Measurements from ENCODE around the gene PSMD13.
"Not testable (repeated sequence)": the region's sequence is repeated elsewhere in the genome, so short reads cannot be mapped to it uniquely, and the experiment has no call there.

Gene PSMD13

DNA sequence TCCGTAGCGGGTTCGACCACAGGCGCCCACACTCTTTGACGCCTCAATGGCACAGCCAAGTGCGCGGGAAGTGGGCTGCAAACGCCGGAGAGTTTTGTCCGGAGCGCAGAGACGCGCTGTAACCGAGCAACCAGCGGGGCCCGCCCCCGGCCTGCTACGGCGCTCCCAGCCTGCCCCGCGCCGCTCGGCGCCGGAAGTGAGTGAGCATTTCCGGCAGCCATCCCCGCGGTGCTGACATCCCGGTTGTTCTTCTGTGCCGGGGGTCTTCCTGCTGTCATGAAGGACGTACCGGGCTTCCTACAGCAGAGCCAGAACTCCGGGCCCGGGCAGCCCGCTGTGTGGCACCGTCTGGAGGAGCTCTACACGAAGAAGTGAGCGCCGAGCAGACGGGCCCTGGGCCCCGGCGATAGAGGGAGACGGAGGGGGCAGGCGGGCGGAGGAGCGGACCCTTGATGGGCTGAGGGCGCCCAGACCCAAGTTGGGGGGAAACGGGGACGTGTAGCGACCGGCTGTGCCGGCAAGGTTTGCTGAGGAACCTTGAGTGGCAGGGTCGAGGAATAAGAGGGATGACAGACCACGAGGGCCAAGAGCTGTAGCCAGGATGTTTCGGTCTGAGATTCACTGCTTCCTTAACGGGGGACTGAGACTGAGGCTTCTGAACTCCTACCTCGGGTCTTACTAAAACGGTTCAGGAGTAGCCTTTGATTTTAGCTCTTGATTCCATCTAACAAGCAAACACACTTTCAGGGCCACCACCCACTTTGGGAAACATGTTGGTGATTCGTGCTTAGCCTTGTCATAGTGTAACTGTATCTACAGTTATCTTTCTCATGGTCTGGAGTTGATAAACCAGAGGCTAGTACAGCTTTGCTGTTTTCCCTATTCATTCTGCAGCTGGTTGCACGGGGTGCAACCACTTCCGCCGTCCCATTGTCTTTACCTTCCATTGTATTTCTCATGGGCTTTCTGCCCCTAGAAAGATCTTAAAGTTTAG, at the start of gene PSMD13:
TSS of gene PSMD13 (plus strand) at position 203 of the 994 bp plus-strand sequence. CDS start at position 277, 74 bp downstream.
- DNase-seq (ENCODE audit: low read depth): peak; percentile 70

DNA sequence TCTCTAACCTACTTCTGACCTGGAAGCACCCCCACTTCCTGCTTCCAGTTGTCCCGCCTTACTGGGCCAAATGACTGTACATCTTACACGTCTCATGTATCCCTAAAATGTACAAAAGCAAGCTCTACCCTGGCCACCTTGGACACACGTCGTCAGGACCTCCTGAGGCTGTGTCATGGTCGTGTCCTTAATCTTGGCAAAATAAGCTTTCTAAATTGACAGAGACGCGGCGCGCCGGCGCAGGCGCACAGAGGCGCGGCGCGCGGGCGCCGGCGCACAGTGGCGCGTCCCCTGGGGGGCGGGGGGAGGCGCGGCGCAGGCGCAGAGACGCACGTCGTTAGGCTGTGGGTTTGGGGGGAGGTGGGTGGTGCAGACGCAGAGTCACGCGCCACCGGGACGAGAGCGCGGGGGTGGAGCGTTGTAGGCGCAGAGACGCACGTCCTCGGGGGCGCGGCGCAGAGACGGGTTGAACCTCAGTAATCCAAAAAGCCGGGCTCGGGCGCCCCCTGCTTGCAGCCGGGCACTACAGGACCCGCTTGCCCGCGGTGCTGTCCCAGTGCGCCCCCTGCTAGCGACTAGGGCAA, 47.5 kb upstream of the PSMD13 start:
- DNase-seq (ENCODE audit: low read depth): not testable (repeated sequence)

DNA sequence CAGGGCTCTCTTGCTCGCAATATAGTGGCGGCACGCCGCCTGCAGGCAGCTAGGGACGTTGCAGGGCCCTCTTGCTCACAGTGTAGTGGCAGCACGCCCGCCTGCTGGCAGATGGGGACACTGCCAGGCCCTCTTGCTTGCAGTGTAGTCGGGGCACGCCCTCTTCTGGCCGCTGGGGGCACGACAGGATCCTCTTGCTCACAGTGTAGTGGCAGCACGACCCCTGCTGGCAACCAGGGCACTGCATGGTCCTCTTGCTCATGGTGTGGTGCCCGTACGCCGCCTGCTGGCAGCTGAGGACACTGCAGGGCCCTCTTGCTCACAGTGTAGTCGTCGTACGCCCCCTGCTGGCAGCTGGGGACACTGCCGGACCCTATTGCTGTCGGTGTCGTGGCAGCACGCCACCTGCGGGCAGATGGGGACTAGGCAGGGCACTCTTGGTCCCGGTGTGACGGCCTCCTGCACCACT, 46.9 kb upstream of the PSMD13 start:
- not testable (repeated sequence) for DNase-seq (ENCODE audit: low read depth)

DNA sequence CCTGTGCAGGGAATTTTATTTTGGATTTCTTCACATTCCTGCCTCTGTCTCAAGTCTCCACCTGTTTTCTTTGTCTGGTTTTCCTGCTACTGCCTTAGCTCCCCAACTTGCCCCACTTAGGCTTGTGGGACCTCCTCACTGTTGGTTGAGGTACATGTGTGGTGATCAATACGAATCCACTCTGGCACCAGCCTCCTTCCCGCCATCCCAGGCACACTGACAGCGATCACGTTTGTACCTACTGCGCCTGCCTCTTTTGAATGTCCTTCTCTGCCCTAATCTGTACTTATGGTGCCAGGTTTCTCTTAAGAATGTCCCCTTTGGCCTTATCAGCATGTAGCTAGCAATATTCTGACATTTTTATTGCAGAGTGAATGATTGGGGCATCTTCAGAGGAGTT, 46.2 kb upstream of the PSMD13 start:
- DNase-seq (ENCODE audit: low read depth): not testable (repeated sequence)

DNA sequence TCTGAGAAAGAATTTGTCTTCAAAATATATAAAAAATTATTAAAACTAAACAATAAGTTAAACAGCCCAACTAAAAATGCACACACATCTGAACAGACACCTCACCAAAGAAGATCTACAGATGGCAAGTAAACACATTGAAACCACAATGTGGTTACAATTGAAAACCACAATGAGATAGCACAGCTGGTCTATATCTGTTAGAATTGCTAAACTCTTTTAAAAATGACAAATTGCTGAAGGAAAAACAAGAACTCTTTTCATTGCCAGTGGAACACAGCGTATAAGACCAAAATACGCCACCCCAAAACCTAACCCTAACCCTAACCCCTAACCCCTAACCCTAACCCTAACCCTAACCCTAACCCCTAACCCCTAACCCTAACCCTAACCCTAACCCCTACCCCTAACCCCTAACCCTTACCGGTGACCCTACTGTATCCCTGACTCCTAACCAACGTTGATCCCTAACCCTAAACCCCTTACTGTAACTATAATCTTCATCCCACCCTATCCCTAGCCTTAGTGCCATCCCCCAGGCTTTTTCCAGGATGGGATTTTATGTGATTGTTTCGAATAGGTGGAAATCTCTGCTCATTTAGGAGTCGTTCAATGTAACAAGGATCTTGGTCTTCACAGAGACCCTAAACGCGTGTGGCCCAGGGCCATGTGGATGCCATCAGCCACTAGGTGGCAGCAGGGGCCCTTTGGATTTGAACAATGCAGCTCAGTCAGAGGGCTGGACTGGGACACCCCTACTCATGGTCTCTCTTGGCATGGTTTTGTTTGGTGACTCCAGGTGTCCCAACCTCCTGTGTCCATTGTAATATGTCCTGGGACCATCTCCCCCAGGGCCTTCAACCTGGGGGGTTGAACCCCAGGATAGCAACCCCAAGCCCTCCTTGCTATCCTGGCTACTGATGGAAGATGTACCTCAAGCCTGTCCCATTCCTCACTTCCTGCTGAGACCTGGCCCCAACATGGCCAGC, 45.0 kb upstream of the PSMD13 start:
- DNase-seq (ENCODE audit: low read depth): not testable (repeated sequence)

DNA sequence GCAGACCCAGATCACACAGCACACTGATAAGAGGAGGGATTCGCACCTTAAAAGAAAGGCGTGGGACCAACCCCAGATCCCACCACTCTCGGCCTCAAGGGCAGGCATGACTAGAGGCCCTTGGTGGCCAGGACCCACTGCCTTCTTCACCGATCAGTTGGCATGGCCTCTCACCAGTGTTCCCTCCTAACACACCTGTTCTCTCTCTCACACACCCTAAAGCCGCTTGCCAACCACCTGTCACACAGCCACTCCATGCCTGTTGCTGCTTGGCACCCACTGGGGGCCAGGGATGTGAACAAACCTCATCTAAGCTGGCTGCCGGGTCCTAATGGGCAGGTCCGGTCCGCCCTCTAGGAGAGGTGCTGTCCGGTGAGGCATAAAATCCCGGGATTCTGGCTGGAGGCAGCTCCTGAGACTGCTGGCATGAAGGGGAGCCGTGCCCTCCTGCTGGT, 44.1 kb upstream of the PSMD13 start, which contains the start of gene SCGB1C1:
TSS of gene SCGB1C1 (plus strand) at position 405 of the 455 bp plus-strand sequence. CDS start at position 427, 22 bp downstream.
- DNase-seq (ENCODE audit: low read depth): not testable (repeated sequence)

DNA sequence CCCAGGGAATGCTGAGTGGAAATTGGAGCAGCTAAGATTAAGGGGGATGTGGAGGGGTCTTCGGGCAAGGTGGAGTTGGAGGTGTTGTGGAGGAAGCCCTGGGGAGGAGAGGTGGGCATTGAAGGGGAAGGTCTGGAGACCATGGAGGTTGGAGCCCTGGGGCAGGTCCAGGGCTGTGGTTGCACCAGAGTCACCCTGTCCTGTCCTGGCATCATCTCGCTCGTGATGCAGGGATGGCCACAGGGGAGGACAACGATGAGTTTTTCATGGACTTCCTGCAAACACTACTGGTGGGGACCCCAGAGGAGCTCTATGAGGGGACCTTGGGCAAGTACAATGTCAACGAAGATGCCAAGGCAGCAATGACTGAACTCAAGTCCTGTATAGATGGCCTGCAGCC, 43.3 kb upstream of the PSMD13 start:
- DNase-seq (ENCODE audit: low read depth): not testable (repeated sequence)

DNA sequence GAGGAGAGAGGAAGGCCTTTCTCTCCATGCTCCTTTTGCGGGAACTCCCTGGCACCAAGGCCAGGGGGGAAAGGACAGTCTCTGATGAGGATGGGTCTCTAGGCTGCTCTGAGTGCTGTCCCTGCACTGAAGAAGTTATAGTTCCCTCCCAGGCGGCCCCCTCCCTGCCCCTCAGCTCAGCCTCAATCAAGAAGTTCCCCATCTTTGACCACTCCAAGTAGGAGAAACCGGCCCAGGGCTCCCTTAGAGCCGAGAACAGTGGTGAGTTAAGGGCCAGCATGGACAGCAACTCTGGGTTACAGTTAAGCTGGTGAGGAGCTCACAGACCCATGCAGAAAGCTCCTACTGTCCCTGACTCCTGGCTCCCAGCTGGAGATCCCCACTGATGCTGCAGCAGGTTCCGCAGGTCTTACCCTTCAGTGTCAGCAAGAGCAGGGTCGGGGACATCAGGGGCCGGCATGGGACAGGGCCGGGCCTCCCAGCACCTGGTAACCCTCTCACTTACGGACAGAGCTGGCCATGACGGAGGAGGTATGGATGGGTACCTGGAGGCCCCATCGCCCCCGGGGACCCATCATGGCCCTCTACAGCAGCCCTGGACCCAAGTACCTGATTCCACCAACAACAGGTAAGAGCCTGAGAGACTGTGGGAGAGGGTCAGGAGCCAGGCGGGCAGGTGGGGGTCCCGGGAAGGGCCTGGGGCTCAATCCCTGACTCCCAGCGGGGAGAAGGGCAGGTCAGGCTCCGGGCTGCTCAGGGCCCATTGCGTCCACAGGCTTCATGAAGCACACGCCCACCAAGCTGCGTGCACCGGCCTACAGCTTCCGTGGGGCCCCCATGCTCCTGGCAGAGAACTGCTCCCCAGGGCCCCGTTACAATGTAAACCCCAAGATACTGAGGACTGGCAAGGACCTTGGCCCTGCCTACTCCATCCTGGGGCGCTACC, 39.7 kb upstream of the PSMD13 start:
- DNase-seq (ENCODE audit: low read depth): no peak

DNA sequence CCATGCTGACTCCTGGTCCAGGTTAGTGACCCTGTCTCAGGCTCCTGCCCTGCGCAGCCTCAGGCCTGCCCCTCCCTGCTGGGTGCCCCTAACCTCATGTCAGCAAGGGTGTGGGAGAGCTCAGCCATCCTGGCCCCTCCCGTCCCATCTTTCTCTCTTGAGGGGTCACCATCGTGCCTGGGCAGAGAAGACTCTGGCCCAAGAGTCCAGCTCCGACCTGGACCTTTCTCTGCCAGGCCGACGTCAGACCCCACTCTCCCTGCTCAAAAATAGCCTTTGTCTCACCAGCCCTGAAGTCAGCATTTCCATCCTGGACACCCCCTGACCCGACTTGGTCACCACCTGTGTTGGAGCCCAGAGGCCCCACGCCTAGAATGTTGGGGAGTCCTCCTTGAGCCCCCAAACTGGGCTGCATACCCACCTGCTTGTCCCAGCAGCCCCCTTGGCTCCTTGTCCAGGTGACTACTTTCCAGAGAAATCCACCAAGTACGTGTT, 39.0 kb upstream of the PSMD13 start:
- DNase-seq (ENCODE audit: low read depth): no peak

DNA sequence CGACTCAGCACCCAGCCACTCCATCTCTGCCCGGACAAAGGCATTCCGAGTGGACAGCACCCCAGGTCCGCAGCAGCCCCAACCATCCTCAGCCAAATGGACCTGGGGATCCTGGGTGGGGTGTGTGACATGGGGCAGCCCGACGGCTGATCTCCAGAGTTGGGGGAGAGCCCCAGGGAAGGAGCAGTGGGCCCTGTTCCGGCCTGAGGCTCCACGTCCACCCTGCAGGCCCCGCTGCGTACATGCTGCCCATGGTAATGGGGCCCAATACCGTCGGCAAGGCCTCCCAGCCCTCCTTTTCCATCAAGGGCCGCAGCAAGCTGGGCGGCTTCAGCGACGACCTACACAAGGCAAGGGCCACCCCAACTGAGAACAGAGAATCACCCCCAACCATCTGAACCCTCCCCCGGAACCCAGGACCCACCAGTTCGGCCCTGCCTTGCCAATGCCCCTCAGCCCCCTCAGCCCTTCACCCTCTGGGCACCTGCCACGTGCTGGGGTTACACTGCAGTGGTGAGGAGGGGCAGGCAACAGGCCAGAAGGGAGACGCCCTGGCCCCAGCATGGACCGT, 38.5 kb upstream of the PSMD13 start:
- no peak for DNase-seq (ENCODE audit: low read depth)

DNA sequence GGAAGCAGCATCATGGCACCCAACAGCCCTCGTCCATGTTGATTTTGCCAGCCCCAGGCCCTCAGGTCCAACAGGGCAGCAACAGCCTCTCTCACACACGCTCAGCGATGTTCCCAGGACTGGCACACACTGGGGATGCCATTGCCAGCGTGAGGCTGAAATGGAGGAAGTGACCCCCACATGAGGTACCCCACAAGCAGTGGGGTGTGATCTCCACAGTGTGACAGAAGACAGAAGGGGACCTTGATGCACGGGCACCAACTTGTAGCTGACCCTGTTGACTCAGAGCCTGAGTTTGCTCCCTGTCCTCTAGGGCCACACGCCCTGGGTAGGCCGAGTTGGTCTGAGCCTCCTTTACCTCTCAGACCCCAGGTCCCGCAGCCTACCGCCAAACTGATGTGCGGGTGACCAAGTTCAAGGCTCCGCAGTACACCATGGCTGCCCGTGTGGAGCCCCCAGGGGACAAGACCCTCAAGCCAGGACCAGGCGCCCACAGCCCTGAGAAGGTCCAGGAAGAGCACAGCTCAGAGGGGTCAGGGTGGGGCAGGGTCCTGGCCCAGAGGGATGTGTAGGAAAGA, 37.7 kb upstream of the PSMD13 start:
- no peak for DNase-seq (ENCODE audit: low read depth)

DNA sequence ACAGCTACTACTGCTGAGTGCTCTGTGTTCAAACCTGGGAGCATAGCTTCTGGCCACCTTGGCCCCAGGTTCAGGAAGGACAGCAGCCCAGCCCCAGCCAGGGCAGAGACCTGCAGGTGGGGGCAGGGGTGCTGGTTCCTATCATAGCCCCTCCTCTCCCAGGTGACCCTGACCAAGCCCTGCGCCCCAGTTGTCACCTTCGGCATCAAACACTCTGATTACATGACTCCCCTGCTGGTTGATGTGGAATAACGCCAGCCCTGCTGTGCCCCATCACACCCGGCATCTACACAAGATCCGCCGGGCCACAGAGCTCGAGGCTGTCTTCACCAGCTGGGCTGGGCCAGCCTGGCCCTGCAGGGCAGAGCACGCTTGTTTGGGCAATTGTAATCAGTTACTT, 37.0 kb upstream of the PSMD13 start:
- no peak for DNase-seq (ENCODE audit: low read depth)

DNA sequence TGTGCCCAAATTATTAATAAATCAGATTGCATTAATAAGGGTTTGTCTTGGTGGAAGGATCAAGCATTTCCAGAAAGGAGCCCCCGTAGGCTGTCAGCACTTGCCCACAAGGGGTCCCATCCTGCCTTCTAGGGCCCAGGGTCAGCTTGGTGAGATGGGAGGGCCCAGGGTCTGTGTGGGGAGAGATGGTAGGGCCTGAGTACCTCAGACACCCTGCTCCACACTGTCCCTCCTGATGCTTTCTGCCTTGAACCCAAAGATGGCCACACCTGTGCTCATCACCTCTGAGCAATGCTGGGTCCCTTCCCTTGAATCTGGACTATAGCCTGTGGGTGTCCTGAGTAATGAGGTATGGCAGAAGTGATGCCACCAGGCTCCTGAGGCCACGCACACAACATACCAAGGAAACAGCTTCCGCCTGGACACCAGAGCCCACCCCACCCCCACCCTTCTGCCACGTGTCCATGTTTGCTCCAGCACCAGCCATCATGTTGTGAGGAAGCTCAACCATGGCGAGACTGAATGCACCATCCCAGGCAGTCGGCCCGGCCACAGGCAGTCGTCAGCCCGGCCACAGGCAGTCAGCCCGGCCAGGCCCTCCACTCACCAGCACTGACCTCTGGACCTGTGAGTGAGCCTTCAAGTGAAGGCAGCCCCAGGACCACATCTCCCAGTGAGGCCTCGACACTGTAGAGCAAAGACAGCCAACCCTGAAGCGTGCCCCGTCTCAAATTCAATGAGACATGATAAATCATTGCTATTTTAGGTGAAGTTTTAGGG, 36.4 kb upstream of the PSMD13 start:
- DNase-seq (ENCODE audit: low read depth): no peak

DNA sequence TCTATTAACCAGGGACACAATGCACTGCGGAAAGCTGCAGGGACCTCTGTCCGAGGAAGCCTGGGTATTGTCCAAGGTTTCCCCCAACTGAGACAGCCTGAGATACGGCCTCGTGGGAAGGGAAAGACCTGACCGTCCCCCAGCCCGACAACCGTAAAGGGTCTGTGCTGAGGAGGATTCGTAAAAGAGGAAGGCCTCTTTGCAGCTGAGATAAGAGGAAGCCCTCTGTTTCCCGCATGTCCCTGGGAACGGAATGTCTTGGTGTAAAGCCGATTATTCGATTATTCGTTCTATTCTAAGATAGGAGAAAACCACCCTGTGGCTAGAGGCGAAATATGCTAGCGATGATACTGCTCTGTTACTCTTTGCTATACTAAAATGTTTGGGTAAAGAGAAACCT, 34.8 kb upstream of the PSMD13 start:
- DNase-seq (ENCODE audit: low read depth): no peak

DNA sequence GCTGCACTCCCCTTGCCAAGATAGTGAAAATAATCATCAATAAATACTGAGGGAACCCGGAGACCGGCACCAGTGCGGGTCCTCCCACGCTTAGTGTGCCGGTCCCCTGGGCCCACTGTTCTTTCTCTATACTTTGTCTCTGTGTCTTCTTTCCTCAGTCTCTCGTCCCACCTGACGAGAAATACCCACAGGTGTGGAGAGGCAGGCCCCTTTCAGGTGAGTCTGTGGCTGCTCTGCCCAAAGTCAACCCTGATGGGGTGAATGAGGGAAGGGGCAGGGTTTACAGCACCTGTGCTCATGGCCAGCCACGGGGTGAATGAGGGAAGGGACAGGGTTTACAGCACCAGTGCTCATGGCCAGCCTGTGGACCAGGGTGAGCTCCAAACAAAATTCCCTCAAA, 34.3 kb upstream of the PSMD13 start:
- DNase-seq (ENCODE audit: low read depth): no peak

DNA sequence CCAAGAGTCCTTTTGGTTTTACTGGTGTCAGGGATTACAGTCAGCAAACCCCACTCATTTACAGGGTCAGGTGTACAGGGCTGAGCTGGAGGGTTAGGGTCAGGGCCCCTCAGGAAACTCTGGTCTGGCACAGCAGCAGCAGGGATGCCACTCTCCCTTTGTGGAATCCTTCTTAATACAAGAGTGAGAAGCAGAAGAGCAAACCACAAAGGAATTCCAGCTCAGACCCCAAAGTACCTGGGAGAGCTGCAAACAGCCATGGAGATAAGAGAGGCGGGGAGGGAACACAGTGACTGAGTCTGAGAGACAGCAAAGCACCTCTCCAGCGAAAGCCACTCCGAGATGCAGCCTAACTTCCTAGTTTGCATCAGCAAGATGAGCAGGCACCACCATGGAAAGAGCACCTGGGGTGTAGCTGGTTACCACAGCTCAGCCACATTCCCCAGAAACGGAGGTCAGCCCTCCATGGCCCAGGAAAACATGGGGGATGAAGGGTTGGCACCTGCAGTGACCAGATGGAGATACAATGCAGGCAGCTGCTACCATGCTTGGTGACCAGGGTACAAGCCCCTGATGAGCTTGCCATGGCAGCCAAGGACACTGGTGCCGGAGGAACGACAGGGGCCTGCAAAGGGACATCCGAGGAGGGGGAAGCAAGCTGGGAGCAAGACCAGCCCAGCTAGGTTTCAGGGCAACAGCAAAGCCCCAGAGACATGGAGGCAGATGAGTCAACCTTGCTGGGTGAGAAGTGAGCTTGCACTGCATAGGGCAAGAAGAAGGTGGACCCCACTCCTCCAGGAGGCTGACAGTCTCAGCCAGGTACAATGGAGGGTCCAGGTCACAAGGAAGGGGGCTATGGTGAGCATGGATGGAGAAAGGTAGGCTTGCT, 33.5 kb upstream of the PSMD13 start:
- no peak for DNase-seq (ENCODE audit: low read depth)

DNA sequence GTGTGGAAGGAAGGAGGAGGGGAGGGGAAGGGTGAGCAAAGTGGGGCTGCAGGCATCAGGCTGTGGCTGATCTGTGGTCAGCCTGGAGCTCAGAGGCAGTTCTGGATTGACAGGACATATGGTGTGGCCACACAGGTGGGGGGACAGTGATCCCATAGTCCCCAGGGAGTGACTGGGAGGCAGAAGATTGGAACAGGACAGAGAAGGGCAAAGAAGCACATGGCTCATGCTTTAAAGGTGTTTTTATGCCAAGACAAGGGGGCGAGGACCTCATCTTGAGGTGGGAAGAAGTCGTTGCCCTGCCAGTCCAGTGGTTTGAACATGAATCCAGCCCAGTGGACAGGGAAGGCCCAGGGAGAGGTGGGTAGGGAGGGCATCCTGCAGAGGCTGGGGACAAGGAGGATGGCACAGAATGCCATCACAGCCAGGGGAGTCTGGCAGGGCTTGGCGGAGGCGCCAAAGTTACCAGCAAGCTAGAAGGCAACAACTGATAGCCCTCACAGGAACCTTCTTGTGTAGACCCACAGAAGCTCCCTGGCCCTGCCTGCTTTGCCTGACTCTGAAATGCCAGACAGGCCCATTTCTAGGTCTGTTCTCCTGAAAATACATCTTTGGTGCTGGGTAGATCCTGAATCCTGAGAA, 32.7 kb upstream of the PSMD13 start:
- DNase-seq (ENCODE audit: low read depth): no peak

All from amniotic epithelial cell (primary cell).